K562 (cell line): ENCODE measurements around the gene KCNA10. TPM values are rescaled to one million over a fixed set of nuclear protein-coding genes. Genes with fewer than 3 reads are reported as not detected.

Source experiments
- ATAC-seq: fragments of 200-7000 bp; cut with Tn5 transposase; 3 replicates; pipeline ENCODE4 v1.9.1; 2020; ENCODE audit warnings: moderate library complexity
- BruUV-seq: library from RNA; stranded (reverse); fragments of 400-500 nt; replicated peaks from 2 replicates; lab custom pipeline; 2021; lab: Mats Ljungman, UMichigan
- CTCF ChIA-PET: fragments of 300-600 bp; formaldehyde crosslinking; extraction: SDS; loops from one replicate; lab custom pipeline; 2021; ENCODE audit warnings: low intra/inter-chr PET ratio; lab: Yijun Ruan, JAX
- POLR2A ChIA-PET: fragments of 300-600, 350-650 bp; sonication (Branson Sonifier 250); formaldehyde crosslinking; extraction: SDS; loops from one replicate; lab custom pipeline; 2021; ENCODE audit warnings: antibody characterized with exemption, inconsistent platforms; lab: Yijun Ruan, JAX
- DNase-seq, 4 experiments: peaks; one replicate each; pipeline versions ENCODE4 v3.0.0 to v3.0.0-alpha.2; 2011 to 2018; ENCODE audit warnings: low spot score in 3 of 4, mixed read lengths in 3 of 4; ENCODE audit errors: extremely low read depth in 1 of 4
- FAIRE-seq: peaks from 2 replicates; lab custom pipeline; 2011; peaks lifted over from hg19 to GRCh38; lab: Jason Lieb, UNC
- H2AFZ ChIP-seq: 2 replicates; pipeline ENCODE4 v1.6.0; 2011; ENCODE audit warnings: low read depth, low read length, control low read depth, inconsistent platforms
- H3K27ac ChIP-seq: fragments of 200-600 bp; 3 replicates; pipeline ENCODE4 v1.8.0; 2011; ENCODE audit warnings: low read depth, mild to moderate bottlenecking, control low read depth, inconsistent platforms, low read length, moderate library complexity, mixed read lengths; ENCODE audit errors: extremely low read depth
- H3K27me3 ChIP-seq, 2 experiments: fragments of 300-600 bp in 1 of 2; 2 replicates in 1 of 2; 3 replicates in 1 of 2; pipeline versions ENCODE4 v1.6.0 to v1.8.0; 2011; ENCODE audit warnings: inconsistent platforms in 2 of 2, low read length in 2 of 2, mild to moderate bottlenecking in 1 of 2, mixed read lengths in 1 of 2, moderate library complexity in 1 of 2; ENCODE audit not compliant: control insufficient read depth in 2 of 2, insufficient read depth in 2 of 2
- H3K36me3 ChIP-seq: fragments of 300-600 bp; 3 replicates; pipeline ENCODE4 v1.8.0; 2011; ENCODE audit warnings: mild to moderate bottlenecking, low read length, inconsistent platforms; ENCODE audit not compliant: control insufficient read depth, insufficient read depth
- H3K4me1 ChIP-seq, 2 experiments: fragments of 200-600 bp in 1 of 2; replicated peaks in 1 of 2; 2 replicates in 1 of 2; 3 replicates in 1 of 2; pipeline versions ENCODE4 v1.5.1 to v1.8.0; 2011; ENCODE audit warnings: inconsistent platforms in 2 of 2, low read length in 2 of 2, mild to moderate bottlenecking in 1 of 2, mixed read lengths in 1 of 2, moderate library complexity in 1 of 2; ENCODE audit not compliant: control insufficient read depth in 2 of 2, insufficient read depth in 2 of 2
- H3K4me2 ChIP-seq: 2 replicates; pipeline ENCODE4 v1.6.1; 2011; ENCODE audit warnings: low read length, control low read depth, inconsistent platforms, mixed read lengths; ENCODE audit not compliant: insufficient read depth
- H3K4me3 ChIP-seq: fragments of 200-600 bp; sonication (generic), shearing (Covaris generic); 2 replicates; pipeline ENCODE4 v1.5.1; 2016; ENCODE audit warnings: control low read depth, inconsistent platforms
- H3K79me2 ChIP-seq: fragments of 200-600 bp; 3 replicates; pipeline ENCODE4 v1.8.0; 2011; ENCODE audit warnings: low read length, inconsistent platforms; ENCODE audit not compliant: control insufficient read depth, insufficient read depth
- H3K9ac ChIP-seq, 2 experiments: 2 replicates each; pipeline versions ENCODE4 v1.6.0 to v1.6.1; 2011; ENCODE audit warnings: low read depth in 2 of 2, low read length in 2 of 2, control low read depth in 1 of 2, inconsistent platforms in 1 of 2, mild to moderate bottlenecking in 1 of 2, mixed read lengths in 1 of 2; ENCODE audit not compliant: insufficient read depth in 1 of 2
- H3K9me1 ChIP-seq: one replicate; pipeline ENCODE4 v1.6.0; 2011; ENCODE audit warnings: inconsistent platforms, mild to moderate bottlenecking, low read length, moderate library complexity; ENCODE audit not compliant: control insufficient read depth, insufficient read depth
- H3K9me3 ChIP-seq: replicated peaks from 2 replicates; pipeline ENCODE4 v1.5.1; 2011; ENCODE audit warnings: low read depth, low read length, inconsistent platforms; ENCODE audit not compliant: control insufficient read depth, insufficient read depth
- H4K20me1 ChIP-seq: replicated peaks from 2 replicates; pipeline ENCODE4 v1.6.1; 2011; ENCODE audit warnings: low read length, inconsistent platforms, mixed read lengths; ENCODE audit not compliant: control insufficient read depth, insufficient read depth
- DPF2 ChIP-seq: fragments of 450-650 bp; IDR thresholded peaks from 2 replicates; pipeline ENCODE4 v1.6.1; 2016
- GABPA ChIP-seq: fragments of 200-800 bp; sonication (Bioruptor generic); conservative IDR thresholded peaks from 2 replicates; pipeline ENCODE4 v1.6.1; 2016; ENCODE audit warnings: low read depth, missing genetic modification characterization, missing compliant biosample characterization
- HNRNPK ChIP-seq: fragments of 200-400 bp; formaldehyde crosslinking; IDR thresholded peaks from one replicate; pipeline ENCODE4 v1.6.1; 2018; ENCODE audit warnings: mild to moderate bottlenecking, low read depth, low read length; ENCODE audit not compliant: poor library complexity, severe bottlenecking
- L3MBTL2 ChIP-seq: fragments of 450-650 bp; IDR thresholded peaks from 2 replicates; pipeline ENCODE4 v1.6.1; 2016; ENCODE audit warnings: mild to moderate bottlenecking, moderate library complexity
- MAFF ChIP-seq: IDR thresholded peaks from 2 replicates; pipeline ENCODE4 v1.6.1; 2012; ENCODE audit warnings: low read length, improper control_type of control experiment
- MECOM ChIP-seq: fragments of 250-450 bp; sonication (Bioruptor Pico); IDR thresholded peaks from 2 replicates; pipeline ENCODE4 v1.8.0; 2022; ENCODE audit warnings: inconsistent platforms
- POLR2G ChIP-seq: fragments of 200-400 bp; formaldehyde crosslinking; IDR thresholded peaks from 2 replicates; pipeline ENCODE4 v1.6.1; 2017; ENCODE audit warnings: low read depth, mild to moderate bottlenecking, antibody characterized with exemption, low read length, moderate library complexity
- SIN3B ChIP-seq: fragments of 450-650 bp; IDR thresholded peaks from 2 replicates; pipeline ENCODE4 v1.6.1; 2017; ENCODE audit warnings: low read depth, mild to moderate bottlenecking, moderate library complexity
- XRCC5 ChIP-seq: fragments of 200-400 bp; formaldehyde crosslinking; IDR thresholded peaks from 2 replicates; pipeline ENCODE4 v1.6.1; 2017; ENCODE audit warnings: low read depth, mild to moderate bottlenecking, low read length
- ZBTB49 ChIP-seq: sonication (generic); formaldehyde crosslinking; IDR thresholded peaks from 2 replicates; pipeline ENCODE4 v1.8.0; 2022; ENCODE audit warnings: missing genetic modification reagents, mild to moderate bottlenecking, borderline replicate concordance
- ZNF212 ChIP-seq: fragments of 450-650 bp; formaldehyde crosslinking; IDR thresholded peaks from 2 replicates; pipeline ENCODE4 v1.4.0; 2020; ENCODE audit warnings: mild to moderate bottlenecking
- ZNF239 ChIP-seq: fragments of 250-450 bp; sonication (Bioruptor Pico); IDR thresholded peaks from 2 replicates; pipeline ENCODE4 v1.4.0; 2020; ENCODE audit warnings: mild to moderate bottlenecking
- ZNF263 ChIP-seq: sonication (generic); formaldehyde crosslinking; IDR thresholded peaks from 2 replicates; pipeline ENCODE4 v1.8.0; 2022; ENCODE audit warnings: mild to moderate bottlenecking, missing genetic modification reagents, borderline replicate concordance
- ZNF707 ChIP-seq: fragments of 250-450 bp; sonication (Bioruptor Pico); conservative IDR thresholded peaks from 2 replicates; pipeline ENCODE4 v1.8.0; 2022; ENCODE audit warnings: inconsistent platforms, mild to moderate bottlenecking, moderate library complexity
- WGBS: fragments of 100-300 bp; shearing (Covaris generic); methylation state at CpG from one replicate; pipeline ENCODE4 v1.1.6; 2016; ENCODE audit warnings: low coverage, mixed read lengths; ENCODE audit not compliant: insufficient coverage; ENCODE audit errors: missing lambda C conversion rate; 5-methylcytosine and 5-hydroxymethylcytosine counted together
- in situ Hi-C: fragments of 300-500 bp; cut with MboI; formaldehyde crosslinking; loops from 4 replicates; pipeline ENCODE4 v1.15.0; 2018; ENCODE audit warnings: inconsistent platforms, mixed read lengths
- intact Hi-C: fragments of 100-400 bp; cut with micrococcal nuclease; formaldehyde crosslinking; loops from 2 replicates; pipeline ENCODE4 v1.14.2; 2022
- polyA plus RNA-seq, 8 experiments: library from polyadenylated mRNA; depleted of rRNA in 4 of 8; stranded (reverse) in 5 of 8; unstranded in 3 of 8; fragments of >200 nt; fragmentation: Nextera tagmentation in 2 of 8; fragmentation: Illumina TruSeq in 1 of 8; extraction: Ambion mirVana in 2 of 8; extraction: Trizol in 1 of 8; gene quantifications; 2 replicates each; pipeline versions ENCODE4 v1.2.1 to v1.2.3, GENCODE V29; 2011 to 2014; ENCODE audit warnings: inconsistent platforms in 1 of 8, missing spikeins in 1 of 8
- total RNA-seq, 7 experiments: library from RNA; depleted of rRNA in 6 of 7; stranded (reverse); fragments of >200 nt in 6 of 7; fragmentation: Illumina TruSeq in 2 of 7; extraction: Trizol in 2 of 7; gene quantifications; 2 replicates each; pipeline versions ENCODE4 v1.2.1 to v1.2.3, GENCODE V29; 2011 to 2021; ENCODE audit warnings: low replicate concordance in 1 of 7
- TF ChIP-seq, protein P1 (sequence below): sonication (generic); formaldehyde crosslinking; IDR thresholded peaks from 2 replicates; pipeline ENCODE4 v1.8.1; 2023; ENCODE audit warnings: mild to moderate bottlenecking, missing genetic modification reagents
- TF ChIP-seq, protein P2 (sequence below): IDR thresholded peaks from 2 replicates; pipeline ENCODE4 v1.6.1; 2011; ENCODE audit not compliant: insufficient read length; ENCODE audit errors: extremely low read depth

KCNA10 gene
- total and polyA plus RNA-seq, 9 of the 15 experiments (the other 6 are each of a cell fraction or from before 2014, with no cell fraction given): not detected

DNA sequence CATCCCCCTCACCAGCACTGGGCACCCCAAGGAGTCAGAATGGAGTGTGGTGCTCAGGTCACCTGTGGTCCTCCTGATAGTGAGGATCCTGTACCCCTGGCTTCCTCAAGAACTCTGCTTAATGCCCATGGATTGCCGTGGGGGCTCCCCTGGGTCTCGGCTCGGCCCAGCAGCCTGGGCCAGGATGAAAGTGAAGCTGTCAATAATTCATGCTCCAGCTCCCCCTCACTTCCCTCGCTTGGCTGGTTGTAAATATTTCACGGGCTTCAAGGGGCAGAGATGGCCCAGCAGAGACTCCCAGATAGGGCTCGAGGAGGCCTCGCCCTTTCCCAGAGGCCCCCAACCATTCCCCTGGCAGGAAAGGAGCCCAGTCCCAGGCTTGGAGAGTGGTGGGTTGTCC, 42.6 kb upstream of the KCNA10 start:
- no peak overlapping the region for H3K4me3 ChIP-seq
- H2AFZ ChIP-seq: no peak overlapping the region
- no peak overlapping the region for H3K27ac ChIP-seq
- no TSS peak for BruUV-seq
- in situ Hi-C loops (no loop called here), intact Hi-C loops (no loop called here)
- H3K9me1 ChIP-seq: no peaks in the 10 kb centered on the region
- no peaks in the 10 kb centered on the region for H3K36me3 ChIP-seq
- POLR2A ChIA-PET: interaction anchor here (1.0 to 2.4 kb wide), 3 partner anchors 10 to 13 kb away, joined by 3 to 11 read pairs (median 3); no protein-coding TSS in a partner anchor
- TF ChIP-seq DPF2 (no peak), ZBTB49 (no peak), ZNF212 (CRISPR knock-in tag) (no peak), MAFF (no peak), ZNF239 (CRISPR knock-in tag) (no peak), ZNF263 (no peak), MECOM (no peak), XRCC5 (no peak), ZNF707 (no peak), L3MBTL2 (no peak), GABPA (tag) (no peak), SIN3B (no peak), POLR2G (no peak), HNRNPK (no peak)
- TF ChIP-seq, protein P1, sequence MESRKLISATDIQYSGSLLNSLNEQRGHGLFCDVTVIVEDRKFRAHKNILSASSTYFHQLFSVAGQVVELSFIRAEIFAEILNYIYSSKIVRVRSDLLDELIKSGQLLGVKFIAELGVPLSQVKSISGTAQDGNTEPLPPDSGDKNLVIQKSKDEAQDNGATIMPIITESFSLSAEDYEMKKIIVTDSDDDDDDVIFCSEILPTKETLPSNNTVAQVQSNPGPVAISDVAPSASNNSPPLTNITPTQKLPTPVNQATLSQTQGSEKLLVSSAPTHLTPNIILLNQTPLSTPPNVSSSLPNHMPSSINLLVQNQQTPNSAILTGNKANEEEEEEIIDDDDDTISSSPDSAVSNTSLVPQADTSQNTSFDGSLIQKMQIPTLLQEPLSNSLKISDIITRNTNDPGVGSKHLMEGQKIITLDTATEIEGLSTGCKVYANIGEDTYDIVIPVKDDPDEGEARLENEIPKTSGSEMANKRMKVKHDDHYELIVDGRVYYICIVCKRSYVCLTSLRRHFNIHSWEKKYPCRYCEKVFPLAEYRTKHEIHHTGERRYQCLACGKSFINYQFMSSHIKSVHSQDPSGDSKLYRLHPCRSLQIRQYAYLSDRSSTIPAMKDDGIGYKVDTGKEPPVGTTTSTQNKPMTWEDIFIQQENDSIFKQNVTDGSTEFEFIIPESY (CRISPR knock-in tag): no peak
- TF ChIP-seq, protein P2, sequence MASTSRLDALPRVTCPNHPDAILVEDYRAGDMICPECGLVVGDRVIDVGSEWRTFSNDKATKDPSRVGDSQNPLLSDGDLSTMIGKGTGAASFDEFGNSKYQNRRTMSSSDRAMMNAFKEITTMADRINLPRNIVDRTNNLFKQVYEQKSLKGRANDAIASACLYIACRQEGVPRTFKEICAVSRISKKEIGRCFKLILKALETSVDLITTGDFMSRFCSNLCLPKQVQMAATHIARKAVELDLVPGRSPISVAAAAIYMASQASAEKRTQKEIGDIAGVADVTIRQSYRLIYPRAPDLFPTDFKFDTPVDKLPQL: no peak
- TF ChIP-seq, all 486 proteins: peak for 0
- H3K4me2 ChIP-seq: no peak overlapping the region
- no peaks in the 10 kb centered on the region for H3K9me3 ChIP-seq
- no peak for DNase-seq
- H3K4me1 ChIP-seq: no peaks in the 10 kb centered on the region
- H3K9ac ChIP-seq: no peak overlapping the region
- H3K27me3 ChIP-seq: peaks cover 6 to 42% of the 10 kb centered on the region in 2 experiments; a peak in 3 of 5 replicates
- CTCF ChIA-PET: no interaction called here
- 0% methylated on average over 7 of the region's 7 CpGs for WGBS
- H3K79me2 ChIP-seq: no peaks in the 10 kb centered on the region
- ATAC-seq: no peak
- no peak for FAIRE-seq
- H4K20me1 ChIP-seq: peaks cover 7% of the 10 kb centered on the region; the same call in 1 of the 2 replicates
